HepG2 (cell line): ENCODE measurements around the gene SLC16A11. TPM values are rescaled to one million over a fixed set of nuclear protein-coding genes. Genes with fewer than 3 reads are reported as not detected.

ENCODE experiments used
- ATAC-seq: fragments of 200-7000 bp; cut with Tn5 transposase; 3 replicates; pipeline ENCODE4 v1.9.1; 2020; ENCODE audit warnings: mild to moderate bottlenecking, moderate library complexity
- BruUV-seq: library from RNA; stranded (reverse); fragments of 400-500 nt; replicated peaks from 2 replicates; lab custom pipeline; 2021; lab: Mats Ljungman, UMichigan
- CTCF ChIA-PET: fragments of 300-600 bp; formaldehyde crosslinking; extraction: SDS; loops from one replicate; lab custom pipeline; 2021; ENCODE audit warnings: low total read pairs, inconsistent platforms, low intra/inter-chr PET ratio; lab: Yijun Ruan, JAX
- POLR2A ChIA-PET: fragments of 350-600 bp; sonication (Branson Sonifier 250); formaldehyde crosslinking; loops from one replicate; lab custom pipeline; 2020; ENCODE audit warnings: antibody characterized with exemption, inconsistent platforms; lab: Yijun Ruan, JAX
- DNase-seq: peaks from one replicate; pipeline ENCODE4 v3.0.0-alpha.2; 2015; ENCODE audit warnings: low spot score
- FAIRE-seq: peaks from 3 replicates; lab custom pipeline; 2011; peaks lifted over from hg19 to GRCh38; lab: Jason Lieb, UNC
- H2AFZ ChIP-seq: one replicate; pipeline ENCODE4 v1.6.1; 2011; ENCODE audit warnings: low read length, inconsistent platforms
- H3K27ac ChIP-seq: fragments of 300-600 bp; 3 replicates; pipeline ENCODE4 v1.8.0; 2011; ENCODE audit warnings: mixed run types, mild to moderate bottlenecking, mixed read lengths, low read length, inconsistent platforms; ENCODE audit not compliant: insufficient read depth; ENCODE audit errors: extremely low read length
- H3K27me3 ChIP-seq, 2 experiments: fragments of 200-600 bp in 1 of 2; 2 replicates in 1 of 2; 3 replicates in 1 of 2; pipeline versions ENCODE4 v1.6.0 to v1.8.0; 2011; ENCODE audit warnings: low read length in 2 of 2, mild to moderate bottlenecking in 2 of 2, moderate library complexity in 2 of 2, inconsistent platforms in 1 of 2; ENCODE audit not compliant: insufficient read depth in 2 of 2, control insufficient read depth in 1 of 2
- H3K36me3 ChIP-seq, 2 experiments: fragments of 200-600 bp in 1 of 2; replicated peaks in 1 of 2; 2 replicates in 1 of 2; 3 replicates in 1 of 2; pipeline versions ENCODE4 v1.5.1 to v1.8.0; 2011; ENCODE audit warnings: low read length in 2 of 2, inconsistent platforms in 1 of 2; ENCODE audit not compliant: insufficient read depth in 2 of 2, control insufficient read depth in 1 of 2
- H3K4me1 ChIP-seq: 2 replicates; pipeline ENCODE4 v1.5.1; 2012; ENCODE audit warnings: low read length, inconsistent platforms; ENCODE audit not compliant: insufficient read depth
- H3K4me2 ChIP-seq: 2 replicates; pipeline ENCODE4 v1.6.0; 2011; ENCODE audit warnings: low read depth, low read length, inconsistent platforms
- H3K4me3 ChIP-seq, 3 experiments: fragments of 200-600 bp in 1 of 3; sonication (generic), shearing (Covaris generic) in 1 of 3; replicated peaks in 1 of 3; 2 replicates each; pipeline ENCODE4 v1.5.1; 2011 to 2016; ENCODE audit warnings: low read length in 3 of 3, inconsistent platforms in 2 of 3, low read depth in 2 of 3, mild to moderate bottlenecking in 2 of 3, control low read depth in 1 of 3, mixed read lengths in 1 of 3; ENCODE audit not compliant: insufficient read depth in 1 of 3
- H3K79me2 ChIP-seq: one replicate; pipeline ENCODE4 v1.6.1; 2011; ENCODE audit warnings: low read length, inconsistent platforms; ENCODE audit not compliant: insufficient read depth
- H3K9ac ChIP-seq: 2 replicates; pipeline ENCODE4 v1.6.0; 2011; ENCODE audit warnings: mild to moderate bottlenecking, low read depth, low read length, inconsistent platforms; ENCODE audit not compliant: insufficient read depth
- H3K9me3 ChIP-seq: 2 replicates; pipeline ENCODE4 v1.5.1; 2012; ENCODE audit warnings: mild to moderate bottlenecking, low read length
- H4K20me1 ChIP-seq: 2 replicates; pipeline ENCODE4 v1.6.0; 2011; ENCODE audit warnings: inconsistent platforms, mild to moderate bottlenecking, low read length, moderate library complexity; ENCODE audit not compliant: insufficient read depth
- CHD2 ChIP-seq: IDR thresholded peaks from 2 replicates; pipeline ENCODE4 v1.6.1; 2011; ENCODE audit warnings: low read depth, low read length, improper control_type of control experiment
- CHD4 ChIP-seq: fragments of 200-600 bp; sonication (generic); IDR thresholded peaks from 2 replicates; pipeline ENCODE4 v1.7.0; 2017; ENCODE audit warnings: mild to moderate bottlenecking, low read length, borderline replicate concordance
- EP300 ChIP-seq, 3 experiments: sonication (generic) in 1 of 3; formaldehyde crosslinking in 1 of 3; IDR thresholded peaks; 2 replicates each; pipeline versions ENCODE4 v1.5.1 to v1.6.1; 2011 to 2020; ENCODE audit warnings: low read depth in 2 of 3, low read length in 2 of 3, borderline replicate concordance in 1 of 3, improper control_type of control experiment in 1 of 3, mild to moderate bottlenecking in 1 of 3, missing genetic modification reagents in 1 of 3, moderate library complexity in 1 of 3
- FOSL2 ChIP-seq: sonication (generic); formaldehyde crosslinking; IDR thresholded peaks from 2 replicates; pipeline ENCODE4 v1.4.0; 2020; ENCODE audit warnings: missing genetic modification reagents
- GPBP1L1 ChIP-seq: sonication (generic); formaldehyde crosslinking; IDR thresholded peaks from 2 replicates; pipeline ENCODE4 v1.5.0; 2020; ENCODE audit warnings: mild to moderate bottlenecking, missing genetic modification reagents
- NAIF1 ChIP-seq: sonication (generic); formaldehyde crosslinking; IDR thresholded peaks from 2 replicates; pipeline ENCODE4 v1.5.0; 2020; ENCODE audit warnings: mild to moderate bottlenecking, missing genetic modification reagents, borderline replicate concordance
- PHB2 ChIP-seq: fragments of 450-650 bp; IDR thresholded peaks from 2 replicates; pipeline ENCODE4 v1.6.1; 2018; ENCODE audit not compliant: partially characterized antibody
- PTBP1 ChIP-seq: fragments of 200-400 bp; formaldehyde crosslinking; IDR thresholded peaks from 2 replicates; pipeline ENCODE4 v1.6.1; 2018; ENCODE audit warnings: low read length, low read depth; ENCODE audit not compliant: poor library complexity, severe bottlenecking
- RCOR2 ChIP-seq: IDR thresholded peaks from 2 replicates; pipeline ENCODE4 v1.6.1; 2016; ENCODE audit warnings: missing biosample characterization, missing genetic modification reagents
- ZBTB42 ChIP-seq: sonication (generic); formaldehyde crosslinking; IDR thresholded peaks from 2 replicates; pipeline ENCODE4 v1.5.0; 2020; ENCODE audit warnings: mild to moderate bottlenecking, missing genetic modification reagents
- ZEB1 ChIP-seq: IDR thresholded peaks from 2 replicates; pipeline ENCODE4 v1.6.1; 2012; ENCODE audit warnings: mild to moderate bottlenecking, low read depth, inconsistent platforms; ENCODE audit not compliant: insufficient replicate concordance
- ZMYM3 ChIP-seq: sonication (generic); formaldehyde crosslinking; IDR thresholded peaks from 2 replicates; pipeline ENCODE4 v1.5.1; 2020; ENCODE audit warnings: mild to moderate bottlenecking, missing genetic modification reagents
- ZNF501 ChIP-seq: sonication (generic); formaldehyde crosslinking; IDR thresholded peaks from 2 replicates; pipeline ENCODE4 v1.5.1; 2020; ENCODE audit warnings: mild to moderate bottlenecking, moderate library complexity, missing genetic modification reagents
- ZNF546 ChIP-seq: sonication (generic); formaldehyde crosslinking; conservative IDR thresholded peaks from 2 replicates; pipeline ENCODE4 v1.8.1; 2023; ENCODE audit warnings: mild to moderate bottlenecking, missing genetic modification reagents
- WGBS: methylation state at CpG from one replicate; pipeline ENCODE4 v1.1.6; 2017; ENCODE audit warnings: low lambda C conversion rate; 5-methylcytosine and 5-hydroxymethylcytosine counted together
- in situ Hi-C: cut with HindIII; loops from 2 replicates; pipeline ENCODE4 v1.10.0; 2017; ENCODE audit warnings: low pct_unique_long_range_greater_than_20kb; ENCODE audit not compliant: extremely low pct_ligation_motif_present
- intact Hi-C: fragments of 100-400 bp; cut with micrococcal nuclease; formaldehyde crosslinking; loops from one replicate; pipeline ENCODE4 v1.10.0; 2022; ENCODE audit not compliant: unreplicated experiment
- polyA plus RNA-seq, 8 experiments: library from polyadenylated mRNA; depleted of rRNA in 3 of 8; stranded (reverse) in 7 of 8; unstranded in 1 of 8; fragments of >200 nt; fragmentation: Illumina TruSeq in 4 of 8; extraction: Trizol in 4 of 8; gene quantifications; 2 replicates each; pipeline versions ENCODE4 v1.2.1 to v1.2.3, GENCODE V29; 2011 to 2016; ENCODE audit warnings: low read depth in 4 of 8, missing spikeins in 1 of 8, mixed read lengths in 1 of 8; ENCODE audit not compliant: insufficient read depth in 1 of 8
- total RNA-seq, 5 experiments: library from RNA; depleted of rRNA; stranded (reverse); fragments of >200 nt; fragmentation: Illumina TruSeq; extraction: Trizol; gene quantifications; 2 replicates each; pipeline ENCODE4 v1.2.3, GENCODE V29; 2016; ENCODE audit warnings: low read depth in 1 of 5
- TF ChIP-seq, protein P1 (sequence below): sonication (generic); formaldehyde crosslinking; IDR thresholded peaks from 2 replicates; pipeline ENCODE4 v1.5.1; 2020; ENCODE audit warnings: mild to moderate bottlenecking, missing genetic modification reagents
- TF ChIP-seq, protein P2 (sequence below): sonication (generic); formaldehyde crosslinking; conservative IDR thresholded peaks from 2 replicates; pipeline ENCODE4 v1.5.0; 2020; ENCODE audit warnings: missing genetic modification reagents
- TF ChIP-seq, protein P3 (sequence below): sonication (generic); formaldehyde crosslinking; IDR thresholded peaks from 2 replicates; pipeline ENCODE4 v1.4.0; 2020; ENCODE audit warnings: missing genetic modification reagents, borderline replicate concordance

SLC16A11 gene
- total and polyA plus RNA-seq, 2 of the 13 experiments (the other 11 are each of a cell fraction or from before 2014, with no cell fraction given), result not detected

DNA sequence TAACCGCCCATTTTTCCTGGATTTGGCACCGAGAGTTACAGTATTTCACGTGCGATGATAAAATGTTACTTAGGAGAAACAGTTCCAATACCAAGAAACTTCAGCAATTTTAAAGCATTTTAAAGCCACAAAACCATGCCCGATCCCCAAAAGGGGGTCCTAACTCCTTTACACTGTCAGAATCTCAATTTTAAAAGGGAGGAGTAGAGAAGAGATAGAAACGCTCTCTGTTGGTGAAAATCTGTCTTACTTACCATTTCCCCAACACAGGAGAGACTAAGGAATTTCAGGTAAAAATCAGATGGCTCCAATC is 32.0 kb downstream of the SLC16A11 start:
- in situ Hi-C loops (loop anchor here (10.0 kb wide), 1 partner anchor 347 kb away; no protein-coding TSS in a partner anchor), intact Hi-C loops (loop anchor here (5.0 kb wide), 1 partner anchor 360 kb away; the partner anchor contains the start of genes C17orf100 and MED31)
- CTCF ChIA-PET, result no interaction called here
- Histone ChIP-seq H3K4me1 (peaks cover 40% of the 10 kb centered on the region), H3K27me3 (no peaks in the 10 kb centered on the region; a peak in 1 of 5 replicates), H3K9ac (peak overlapping the region; percentile 98), H3K27ac (peak overlapping the region; percentile 98), H3K9me3 (no peaks in the 10 kb centered on the region), H3K4me2 (peak overlapping the region; percentile 100), H2AFZ (peak overlapping the region; percentile 35), H3K36me3 (peaks cover 3 to 10% of the 10 kb centered on the region in 2 experiments; a peak in 3 of 5 replicates), H3K4me3 (peak overlapping the region; percentile 83 to 97 (median 84)), H4K20me1 (no peaks in the 10 kb centered on the region), H3K79me2 (peaks cover 47% of the 10 kb centered on the region)
- WGBS, result under 1% methylated on average over 6 of the region's 6 CpGs
- no peak for DNase-seq
- ATAC-seq, result no peak
- BruUV-seq, result TSS peak; percentile 78
- POLR2A ChIA-PET, result interaction anchor here (0.6 to 2.1 kb wide), 11 partner anchors 9 to 1525 kb away, joined by 3 to 18 read pairs (median 4); partner anchors contain the start of genes DERL2, DVL2, MIS12 and SLC13A5
- no peak for FAIRE-seq
- TF ChIP-seq GPBP1L1 (CRISPR knock-in tag), result no peak
- peak in 1 of 2 experiments; percentile 1; a peak in 1 of 4 replicates for TF ChIP-seq EP300 (IDR thresholded peaks at IDR 0.05; ENCODE audit: low read depth in 2 of 2, low read length in 2 of 2)
- TF ChIP-seq EP300 (CRISPR knock-in tag; IDR thresholded peaks at IDR 0.05; ENCODE audit: borderline replicate concordance), result no peak
- peak; percentile 66; the same call in 1 of the 2 replicates for TF ChIP-seq CHD4
- TF ChIP-seq ZEB1, result no peak
- no peak for TF ChIP-seq RCOR2
- TF ChIP-seq CHD2, result no peak
- TF ChIP-seq, protein P1, sequence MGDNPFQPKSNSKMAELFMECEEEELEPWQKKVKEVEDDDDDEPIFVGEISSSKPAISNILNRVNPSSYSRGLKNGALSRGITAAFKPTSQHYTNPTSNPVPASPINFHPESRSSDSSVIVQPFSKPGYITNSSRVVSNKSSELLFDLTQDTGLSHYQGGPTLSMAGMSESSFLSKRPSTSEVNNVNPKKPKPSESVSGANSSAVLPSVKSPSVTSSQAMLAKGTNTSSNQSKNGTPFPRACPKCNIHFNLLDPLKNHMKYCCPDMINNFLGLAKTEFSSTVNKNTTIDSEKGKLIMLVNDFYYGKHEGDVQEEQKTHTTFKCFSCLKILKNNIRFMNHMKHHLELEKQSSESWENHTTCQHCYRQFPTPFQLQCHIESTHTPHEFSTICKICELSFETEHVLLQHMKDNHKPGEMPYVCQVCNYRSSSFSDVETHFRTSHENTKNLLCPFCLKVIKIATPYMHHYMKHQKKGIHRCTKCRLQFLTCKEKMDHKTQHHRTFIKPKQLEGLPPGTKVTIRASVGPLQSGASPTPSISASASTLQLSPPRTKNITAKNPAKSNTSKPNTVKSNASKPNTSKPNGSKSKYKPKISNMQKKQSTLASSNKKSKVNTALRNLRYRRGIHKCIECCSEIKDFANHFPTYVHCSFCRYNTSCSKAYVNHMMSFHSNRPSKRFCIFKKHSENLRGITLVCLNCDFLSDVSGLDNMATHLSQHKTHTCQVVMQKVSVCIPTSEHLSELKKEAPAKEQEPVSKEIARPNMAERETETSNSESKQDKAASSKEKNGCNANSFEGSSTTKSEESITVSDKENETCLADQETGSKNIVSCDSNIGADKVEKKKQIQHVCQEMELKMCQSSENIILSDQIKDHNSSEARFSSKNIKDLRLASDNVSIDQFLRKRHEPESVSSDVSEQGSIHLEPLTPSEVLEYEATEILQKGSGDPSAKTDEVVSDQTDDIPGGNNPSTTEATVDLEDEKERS (CRISPR knock-in tag), result 0 out of 2 replicates have a peak, but pooled peaks have one; percentile 8
- TF ChIP-seq FOSL2 (CRISPR knock-in tag), result no peak
- 0 out of 2 replicates have a peak, but pooled peaks have one; percentile 10 for TF ChIP-seq ZBTB42
- TF ChIP-seq ZNF546, result 0 out of 2 replicates have a peak, but pooled peaks have one; percentile 15
- no peak for TF ChIP-seq ZNF501 (CRISPR knock-in tag)
- TF ChIP-seq, protein P2, sequence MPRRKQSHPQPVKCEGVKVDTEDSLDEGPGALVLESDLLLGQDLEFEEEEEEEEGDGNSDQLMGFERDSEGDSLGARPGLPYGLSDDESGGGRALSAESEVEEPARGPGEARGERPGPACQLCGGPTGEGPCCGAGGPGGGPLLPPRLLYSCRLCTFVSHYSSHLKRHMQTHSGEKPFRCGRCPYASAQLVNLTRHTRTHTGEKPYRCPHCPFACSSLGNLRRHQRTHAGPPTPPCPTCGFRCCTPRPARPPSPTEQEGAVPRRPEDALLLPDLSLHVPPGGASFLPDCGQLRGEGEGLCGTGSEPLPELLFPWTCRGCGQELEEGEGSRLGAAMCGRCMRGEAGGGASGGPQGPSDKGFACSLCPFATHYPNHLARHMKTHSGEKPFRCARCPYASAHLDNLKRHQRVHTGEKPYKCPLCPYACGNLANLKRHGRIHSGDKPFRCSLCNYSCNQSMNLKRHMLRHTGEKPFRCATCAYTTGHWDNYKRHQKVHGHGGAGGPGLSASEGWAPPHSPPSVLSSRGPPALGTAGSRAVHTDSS, result no peak
- TF ChIP-seq NAIF1, result no peak
- no peak for TF ChIP-seq PHB2
- TF ChIP-seq, protein P3, sequence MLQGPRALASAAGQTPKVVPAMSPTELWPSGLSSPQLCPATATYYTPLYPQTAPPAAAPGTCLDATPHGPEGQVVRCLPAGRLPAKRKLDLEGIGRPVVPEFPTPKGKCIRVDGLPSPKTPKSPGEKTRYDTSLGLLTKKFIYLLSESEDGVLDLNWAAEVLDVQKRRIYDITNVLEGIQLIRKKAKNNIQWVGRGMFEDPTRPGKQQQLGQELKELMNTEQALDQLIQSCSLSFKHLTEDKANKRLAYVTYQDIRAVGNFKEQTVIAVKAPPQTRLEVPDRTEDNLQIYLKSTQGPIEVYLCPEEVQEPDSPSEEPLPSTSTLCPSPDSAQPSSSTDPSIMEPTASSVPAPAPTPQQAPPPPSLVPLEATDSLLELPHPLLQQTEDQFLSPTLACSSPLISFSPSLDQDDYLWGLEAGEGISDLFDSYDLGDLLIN (CRISPR knock-in tag), result no peak
- TF ChIP-seq ZMYM3 (CRISPR knock-in tag), result no peak
- TF ChIP-seq PTBP1, result no peak
